ENCODE measurements around the gene RILPL2. TPM values are rescaled to one million over a fixed set of nuclear protein-coding genes. Genes with fewer than 3 reads are reported as not detected.
"Not testable (repeated sequence)": the region's sequence is repeated elsewhere in the genome, so short reads cannot be mapped to it uniquely, and the experiment has no call there.

Gene RILPL2
- total RNA-seq, 2 experiments from 2014 or later: 6.3 to 11.3 TPM

GRCh38 chr12:123393747-123394146 lies 42.7 kb downstream of the RILPL2 start:
- no peak for DNase-seq
- CTCF ChIA-PET: no interaction called here
- H3K27me3 Mint-ChIP-seq: no peaks in the 10 kb centered on the region
- no peak overlapping the region for H3K4me3 Mint-ChIP-seq
- peaks cover 60% of the 10 kb centered on the region for H3K36me3 Mint-ChIP-seq
- ATAC-seq: no peak
- no peaks in the 10 kb centered on the region for H3K9me3 Mint-ChIP-seq (ENCODE audit: low read depth)
- peaks cover 24% of the 10 kb centered on the region for H3K4me1 Mint-ChIP-seq
- no peak overlapping the region for H3K27ac Mint-ChIP-seq

- no peaks in the 10 kb centered on the region for H3K27me3 Mint-ChIP-seq
- H3K9me3 Mint-ChIP-seq (ENCODE audit: low read depth): no peaks in the 10 kb centered on the region
- CTCF ChIA-PET: interaction anchor here (1.1 to 2.0 kb wide), 3 partner anchors 12 to 210 kb away, joined by 3 to 5 read pairs (median 3); partner anchors contain the start of genes DDX55 and SBNO1
- H3K4me3 Mint-ChIP-seq: no peak overlapping the region
- DNase-seq (no peak), ATAC-seq (no peak)
- peaks cover 41% of the 10 kb centered on the region for H3K4me1 Mint-ChIP-seq
- H3K36me3 Mint-ChIP-seq: peaks cover 50% of the 10 kb centered on the region
- peak overlapping the region; percentile 45 for H3K27ac Mint-ChIP-seq
Measured at GRCh38 chr12:123391546-123392343, 44.7 kb downstream of the RILPL2 start.

- Mint-ChIP-seq H3K4me1 (peaks cover 46% of the 10 kb centered on the region), H3K27me3 (no peaks in the 10 kb centered on the region), H3K36me3 (peaks cover 40% of the 10 kb centered on the region), H3K4me3 (peak overlapping the region; percentile 73), H3K27ac (peak overlapping the region; percentile 64), H3K9me3 (ENCODE audit: low read depth) (no peaks in the 10 kb centered on the region)
- ATAC-seq (no peak), DNase-seq (no peak)
- CTCF ChIA-PET: interaction anchor here (1.1 to 2.0 kb wide), 3 partner anchors 13 to 211 kb away, joined by 3 to 5 read pairs (median 3); partner anchors contain the start of genes DDX55 and SBNO1
Measured at GRCh38 chr12:123390498-123391426, 45.7 kb downstream of the RILPL2 start.

GRCh38 chr12:123389560-123390351 lies 46.7 kb downstream of the RILPL2 start:
- Mint-ChIP-seq H3K27me3 (no peaks in the 10 kb centered on the region), H3K36me3 (peaks cover 32% of the 10 kb centered on the region), H3K4me1 (peaks cover 47% of the 10 kb centered on the region), H3K27ac (peak overlapping the region; percentile 64), H3K4me3 (peak overlapping the region; percentile 73), H3K9me3 (ENCODE audit: low read depth) (no peaks in the 10 kb centered on the region)
- DNase-seq (peak; percentile 54), ATAC-seq (peak; percentile 24)
- CTCF ChIA-PET: interaction anchor here (2.0 kb wide), 1 partner anchor 24 kb away, joined by 5 read pairs; the partner anchor contains the start of gene SBNO1

- H3K4me3 Mint-ChIP-seq: no peak overlapping the region
- H3K4me1 Mint-ChIP-seq: peaks cover 47% of the 10 kb centered on the region
- H3K36me3 Mint-ChIP-seq: peaks cover 29% of the 10 kb centered on the region
- DNase-seq: no peak
- H3K27ac Mint-ChIP-seq: no peak overlapping the region
- no peaks in the 10 kb centered on the region for H3K9me3 Mint-ChIP-seq (ENCODE audit: low read depth)
- H3K27me3 Mint-ChIP-seq: no peaks in the 10 kb centered on the region
- CTCF ChIA-PET: interaction anchor here (1.9 kb wide), 1 partner anchor 24 kb away, joined by 9 read pairs; no protein-coding TSS in a partner anchor
- ATAC-seq: no peak
Measured at GRCh38 chr12:123388951-123389559, 47.4 kb downstream of the RILPL2 start.

- CTCF ChIA-PET: interaction anchor here (0.9 to 1.9 kb wide), 3 partner anchors 13 to 30 kb away, joined by 4 to 9 read pairs (median 5); no protein-coding TSS in a partner anchor
- Mint-ChIP-seq H3K27me3 (no peaks in the 10 kb centered on the region), H3K27ac (peak overlapping the region; percentile 89), H3K36me3 (peaks cover 26% of the 10 kb centered on the region), H3K4me1 (peaks cover 48% of the 10 kb centered on the region), H3K4me3 (peak overlapping the region; percentile 78), H3K9me3 (ENCODE audit: low read depth) (no peaks in the 10 kb centered on the region)
- DNase-seq (peak; percentile 79), ATAC-seq (peak; percentile 62)
Measured at GRCh38 chr12:123388177-123388950, 48.1 kb downstream of the RILPL2 start.

- CTCF ChIA-PET: interaction anchor here (0.6 to 1.9 kb wide), 5 partner anchors 14 to 74 kb away, joined by 3 to 9 read pairs (median 4); no protein-coding TSS in a partner anchor
- Mint-ChIP-seq H3K4me1 (peaks cover 45% of the 10 kb centered on the region), H3K27ac (peak overlapping the region; percentile 89), H3K27me3 (no peaks in the 10 kb centered on the region), H3K36me3 (peaks cover 22% of the 10 kb centered on the region), H3K9me3 (ENCODE audit: low read depth) (no peaks in the 10 kb centered on the region), H3K4me3 (peak overlapping the region; percentile 78)
- peak; percentile 55 for DNase-seq
- ATAC-seq: no peak
Measured at GRCh38 chr12:123387508-123388176, 48.8 kb downstream of the RILPL2 start.

GRCh38 chr12:123385536-123385935 lies 50.9 kb downstream of the RILPL2 start:
- not testable (repeated sequence) for H3K27me3 Mint-ChIP-seq; ATAC-seq; H3K27ac Mint-ChIP-seq; DNase-seq; H3K9me3 Mint-ChIP-seq (ENCODE audit: low read depth); H3K4me3 Mint-ChIP-seq; H3K36me3 Mint-ChIP-seq
- CTCF ChIA-PET: interaction anchor here (0.8 to 2.8 kb wide), 5 partner anchors 10 to 986 kb away, joined by 3 to 26 read pairs (median 6); partner anchors contain the start of gene SBNO1
- H3K4me1 Mint-ChIP-seq: peaks cover 33% of the 10 kb centered on the region

GRCh38 chr12:123384994-123385376 lies 51.5 kb downstream of the RILPL2 start:
- H3K4me1 Mint-ChIP-seq: peaks cover 28% of the 10 kb centered on the region
- no peaks in the 10 kb centered on the region for H3K36me3 Mint-ChIP-seq
- peak overlapping the region; percentile 87 for H3K27ac Mint-ChIP-seq
- peak overlapping the region; percentile 80 for H3K4me3 Mint-ChIP-seq
- CTCF ChIA-PET: interaction anchor here (1.4 to 2.8 kb wide), 6 partner anchors 9 to 147 kb away, joined by 3 to 26 read pairs (median 7); partner anchors contain the start of gene SBNO1
- no peak for DNase-seq
- H3K27me3 Mint-ChIP-seq: no peaks in the 10 kb centered on the region
- no peaks in the 10 kb centered on the region for H3K9me3 Mint-ChIP-seq (ENCODE audit: low read depth)
- ATAC-seq: no peak

- H3K9me3 Mint-ChIP-seq (ENCODE audit: low read depth): no peaks in the 10 kb centered on the region
- peak; percentile 58 for DNase-seq
- peak; percentile 4 for ATAC-seq
- peak overlapping the region; percentile 87 for H3K27ac Mint-ChIP-seq
- H3K4me1 Mint-ChIP-seq: peaks cover 26% of the 10 kb centered on the region
- peak overlapping the region; percentile 80 for H3K4me3 Mint-ChIP-seq
- H3K27me3 Mint-ChIP-seq: no peaks in the 10 kb centered on the region
- CTCF ChIA-PET: interaction anchor here (0.6 to 2.8 kb wide), 17 partner anchors 9 to 404 kb away, joined by 3 to 26 read pairs (median 4); partner anchors contain the start of genes ARL6IP4, DDX55, SBNO1 and SNRNP35
- no peaks in the 10 kb centered on the region for H3K36me3 Mint-ChIP-seq
Measured at GRCh38 chr12:123384318-123384993, 52.0 kb downstream of the RILPL2 start.
